ENCODE results near the gene IFNGR1. TPM values are rescaled to one million over a fixed set of nuclear protein-coding genes. Genes with fewer than 3 reads are reported as not detected.
A peak's percentile ranks its signal among the peaks of the same experiment; 100 is the strongest.
"Not testable (repeated sequence)": the region's sequence is repeated elsewhere in the genome, so short reads cannot be mapped to it uniquely, and the experiment has no call there.

The IFNGR1 gene
- total RNA-seq (2014; rRNA removed; shearing (Covaris generic)): 17.1 and 19.1 TPM in 2 replicates
- polyA plus RNA-seq (2015; cell fraction: cytosol; rRNA removed): 26.9 and 30.2 TPM in 2 replicates
- 36.6 and 42.1 TPM in 2 replicates for polyA plus RNA-seq (2015; cell fraction: nucleus; rRNA removed)

GRCh38 chr6:137218917-137219663 is at the start of gene IFNGR1:
Gene IFNGR1 (minus strand): TSS chr6:137219385. CDS start chr6:137219327, 58 bp downstream.
- DNase-seq (ENCODE audit: low read depth): peak; percentile 90

- no peak for DNase-seq (ENCODE audit: low read depth)
Measured at GRCh38 chr6:137268911-137269310, 49.7 kb upstream of the IFNGR1 start.

GRCh38 chr6:137266309-137266586 is 47.1 kb upstream of the IFNGR1 start:
- no peak for DNase-seq (ENCODE audit: low read depth)

GRCh38 chr6:137265561-137266308 is 46.5 kb upstream of the IFNGR1 start:
- DNase-seq (ENCODE audit: low read depth): no peak

GRCh38 chr6:137264311-137265075 is 45.3 kb upstream of the IFNGR1 start:
- DNase-seq (ENCODE audit: low read depth): no peak

GRCh38 chr6:137261761-137262160 is 42.6 kb upstream of the IFNGR1 start:
- DNase-seq (ENCODE audit: low read depth): no peak

- no peak for DNase-seq (ENCODE audit: low read depth)
Measured at GRCh38 chr6:137261361-137261760, 42.2 kb upstream of the IFNGR1 start.

- DNase-seq (ENCODE audit: low read depth): no peak
Measured at GRCh38 chr6:137260217-137260616, 41.0 kb upstream of the IFNGR1 start.

- DNase-seq (ENCODE audit: low read depth): peak; percentile 37
Measured at GRCh38 chr6:137259349-137259748, 40.2 kb upstream of the IFNGR1 start.

- no peak for DNase-seq (ENCODE audit: low read depth)
Measured at GRCh38 chr6:137258170-137258569, 39.0 kb upstream of the IFNGR1 start.

GRCh38 chr6:137256350-137257103 is 37.3 kb upstream of the IFNGR1 start:
- no peak for DNase-seq (ENCODE audit: low read depth)

GRCh38 chr6:137254966-137255365 is 35.8 kb upstream of the IFNGR1 start:
- DNase-seq (ENCODE audit: low read depth): no peak

GRCh38 chr6:137254430-137254829 is 35.2 kb upstream of the IFNGR1 start:
- DNase-seq (ENCODE audit: low read depth): not testable (repeated sequence)

GRCh38 chr6:137248702-137249101 is 29.5 kb upstream of the IFNGR1 start:
- DNase-seq (ENCODE audit: low read depth): no peak

GRCh38 chr6:137247724-137248123 is 28.5 kb upstream of the IFNGR1 start:
- no peak for DNase-seq (ENCODE audit: low read depth)

- DNase-seq (ENCODE audit: low read depth): no peak
Measured at GRCh38 chr6:137246791-137247202, 27.6 kb upstream of the IFNGR1 start.

- no peak for DNase-seq (ENCODE audit: low read depth)
Measured at GRCh38 chr6:137246164-137246563, 27.0 kb upstream of the IFNGR1 start.

GRCh38 chr6:137241481-137242038 is 22.4 kb upstream of the IFNGR1 start:
- no peak for DNase-seq (ENCODE audit: low read depth)

- peak; percentile 27 for DNase-seq (ENCODE audit: low read depth)
Measured at GRCh38 chr6:137240168-137240567, 21.0 kb upstream of the IFNGR1 start.

- DNase-seq (ENCODE audit: low read depth): peak; percentile 78
Measured at GRCh38 chr6:137237413-137238170, 18.4 kb upstream of the IFNGR1 start.
